Dedifferentiated amniotic fluid mesenchymal stem cell (primary cell): ENCODE data around the gene EARS2.
"Not testable (repeated sequence)": the region's sequence is repeated elsewhere in the genome, so short reads cannot be mapped to it uniquely, and the experiment has no call there.

Experiments used
- DNase-seq: peaks from one replicate; pipeline ENCODE4 v3.0.0-alpha.2; 2016; ENCODE audit errors: extremely low spot score

EARS2 gene

GRCh38 chr16:23505671-23506605, 51.2 kb downstream of the EARS2 start:
- DNase-seq = no peak

GRCh38 chr16:23505180-23505665, 51.9 kb downstream of the EARS2 start:
- DNase-seq = no peak

- DNase-seq = peak; percentile 20
Measured at GRCh38 chr16:23504453-23505179, 52.5 kb downstream of the EARS2 start.

GRCh38 chr16:23504076-23504452, 53.1 kb downstream of the EARS2 start:
- DNase-seq = no peak

- no peak for DNase-seq
Measured at GRCh38 chr16:23502466-23502865, 54.7 kb downstream of the EARS2 start.

GRCh38 chr16:23501291-23501690, 55.9 kb downstream of the EARS2 start:
- no peak for DNase-seq

GRCh38 chr16:23500862-23501225, 56.3 kb downstream of the EARS2 start:
- no peak for DNase-seq

- no peak for DNase-seq
Measured at GRCh38 chr16:23500212-23500861, 56.8 kb downstream of the EARS2 start.

- DNase-seq = no peak
Measured at GRCh38 chr16:23499801-23500200, 57.3 kb downstream of the EARS2 start.

GRCh38 chr16:23498863-23499262, 58.3 kb downstream of the EARS2 start:
- no peak for DNase-seq

- DNase-seq = no peak
Measured at GRCh38 chr16:23497543-23497868, 59.6 kb downstream of the EARS2 start.

GRCh38 chr16:23496821-23497542, 60.2 kb downstream of the EARS2 start:
- DNase-seq = no peak

GRCh38 chr16:23495671-23496070, 61.5 kb downstream of the EARS2 start:
- no peak for DNase-seq

GRCh38 chr16:23494188-23494587, 63.0 kb downstream of the EARS2 start:
- no peak for DNase-seq

GRCh38 chr16:23491490-23492391, 65.4 kb downstream of the EARS2 start:
- no peak for DNase-seq

GRCh38 chr16:23486480-23486879, 70.7 kb downstream of the EARS2 start:
- no peak for DNase-seq

GRCh38 chr16:23485841-23486240, 71.3 kb downstream of the EARS2 start:
- no peak for DNase-seq

- no peak for DNase-seq
Measured at GRCh38 chr16:23485257-23485614, 71.9 kb downstream of the EARS2 start.

GRCh38 chr16:23484510-23485256, 72.5 kb downstream of the EARS2 start:
- DNase-seq = no peak

- DNase-seq = not testable (repeated sequence)
Measured at GRCh38 chr16:23483492-23483891, 73.7 kb downstream of the EARS2 start.
